Body of pancreas (tissue), 4 donors: ENCODE data around the gene NOXO1. TPM values are rescaled to one million over a fixed set of nuclear protein-coding genes. Genes with fewer than 3 reads are reported as not detected.

Experiments
- ATAC-seq: fragments of 150-250 bp; one replicate; pipeline ENCODE4 v1.9.1; 2016
- DNase-seq, 4 donors: peaks; one replicate each; pipeline ENCODE4 v3.0.0-alpha.2; 2019
- H3K27ac ChIP-seq, 4 donors: fragments of 200-600 bp; sonication (generic); 1 replicate in 3 of 4; 2 replicates in 1 of 4; pipeline versions ENCODE4 v1.5.1 to v1.6.1; 2016 to 2019; ENCODE audit warnings: mild to moderate bottlenecking in 1 of 4, mixed read lengths in 1 of 4, moderate library complexity in 1 of 4
- H3K27me3 ChIP-seq, 2 donors: fragments of 200-600 bp; sonication (generic); one replicate each; pipeline ENCODE4 v1.6.0; 2016; ENCODE audit warnings: mild to moderate bottlenecking in 1 of 2
- H3K36me3 ChIP-seq, 2 donors: fragments of 200-600 bp; sonication (generic); replicated peaks in 1 of 2; 2 replicates each; pipeline ENCODE4 v1.5.1; 2016; ENCODE audit warnings: low read depth in 2 of 2; ENCODE audit not compliant: insufficient read depth in 1 of 2
- H3K4me1 ChIP-seq: fragments of 200-600 bp; sonication (generic); one replicate; pipeline ENCODE4 v1.6.0; 2016
- H3K4me3 ChIP-seq, 2 donors: fragments of 200-600 bp; sonication (generic); 1 replicate in 1 of 2; 2 replicates in 1 of 2; pipeline ENCODE4 v1.5.1; 2016 to 2019
- H3K9me3 ChIP-seq, 3 donors: fragments of 200-600 bp; sonication (generic); 1 replicate in 2 of 3; 2 replicates in 1 of 3; pipeline ENCODE4 v1.5.1; 2016
- POLR2A ChIP-seq, 3 donors: fragments of 450-650 bp; IDR thresholded peaks; one replicate each; pipeline ENCODE4 v1.6.1; 2016; ENCODE audit warnings: antibody characterized with exemption in 3 of 3, mild to moderate bottlenecking in 2 of 3
- WGBS, 2 donors: methylation state at CpG; one replicate each; pipeline ENCODE4 v1.1.5; 2017; 5-methylcytosine and 5-hydroxymethylcytosine counted together
- intact Hi-C: fragments of 100-400 bp; cut with DNase I; formaldehyde crosslinking; loops from one replicate; pipeline ENCODE4 v1.15.1; 2023
- total RNA-seq, 2 donors: library from RNA; depleted of rRNA; stranded (reverse); fragments of >200 nt; gene quantifications; one replicate each; pipeline ENCODE4 v1.1.0, GENCODE V29; 2016
- TF ChIP-seq, protein P1 (sequence below), 7 experiments: fragments of 450-650 bp in 4 of 7; fragments of 200-600 bp in 3 of 7; sonication (generic) in 3 of 7; IDR thresholded peaks; one replicate each; pipeline ENCODE4 v1.5.1; 2016 to 2019; ENCODE audit warnings: antibody characterized with exemption in 7 of 7

NOXO1 gene
- total RNA-seq, 2 donors from 2014 or later: not detected

DNA sequence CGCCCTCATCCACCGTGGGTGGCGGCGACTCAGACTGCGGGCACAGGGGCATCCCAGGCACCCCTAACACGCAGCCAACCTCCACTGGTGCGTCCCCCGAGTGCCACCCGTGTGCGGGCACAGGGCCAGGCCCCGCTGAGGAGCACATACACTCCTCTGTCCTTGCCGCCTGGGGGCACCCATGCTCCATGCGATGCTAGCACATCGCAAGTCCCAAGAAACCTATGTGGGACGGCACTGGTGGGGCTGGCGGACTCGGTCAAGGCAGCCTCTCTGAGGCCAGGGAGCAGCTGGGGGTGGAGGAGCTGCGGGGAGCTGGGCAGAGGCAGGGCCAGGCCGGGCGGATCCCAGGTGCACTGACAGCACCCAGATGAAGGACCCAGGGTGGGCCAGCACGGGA lies 24.4 kb upstream of the NOXO1 start:
- intact Hi-C loops: no loop called here
- no peaks in the 10 kb centered on the region for H3K9me3 ChIP-seq
- ATAC-seq: no peak
- TF ChIP-seq POLR2A (IDR thresholded peaks at IDR 0.05): no peak
- TF ChIP-seq, protein P1, sequence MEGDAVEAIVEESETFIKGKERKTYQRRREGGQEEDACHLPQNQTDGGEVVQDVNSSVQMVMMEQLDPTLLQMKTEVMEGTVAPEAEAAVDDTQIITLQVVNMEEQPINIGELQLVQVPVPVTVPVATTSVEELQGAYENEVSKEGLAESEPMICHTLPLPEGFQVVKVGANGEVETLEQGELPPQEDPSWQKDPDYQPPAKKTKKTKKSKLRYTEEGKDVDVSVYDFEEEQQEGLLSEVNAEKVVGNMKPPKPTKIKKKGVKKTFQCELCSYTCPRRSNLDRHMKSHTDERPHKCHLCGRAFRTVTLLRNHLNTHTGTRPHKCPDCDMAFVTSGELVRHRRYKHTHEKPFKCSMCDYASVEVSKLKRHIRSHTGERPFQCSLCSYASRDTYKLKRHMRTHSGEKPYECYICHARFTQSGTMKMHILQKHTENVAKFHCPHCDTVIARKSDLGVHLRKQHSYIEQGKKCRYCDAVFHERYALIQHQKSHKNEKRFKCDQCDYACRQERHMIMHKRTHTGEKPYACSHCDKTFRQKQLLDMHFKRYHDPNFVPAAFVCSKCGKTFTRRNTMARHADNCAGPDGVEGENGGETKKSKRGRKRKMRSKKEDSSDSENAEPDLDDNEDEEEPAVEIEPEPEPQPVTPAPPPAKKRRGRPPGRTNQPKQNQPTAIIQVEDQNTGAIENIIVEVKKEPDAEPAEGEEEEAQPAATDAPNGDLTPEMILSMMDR (IDR thresholded peaks at IDR 0.05): peak in 5 of 7 experiments; percentile 7 to 44 (median 32)
- H3K36me3 ChIP-seq: peaks cover 13 to 14% of the 10 kb centered on the region in 2 donors
- peak overlapping the region in 3 of 4 donors; percentile 61 to 83 (median 72) for H3K27ac ChIP-seq
- peaks cover 64% of the 10 kb centered on the region for H3K4me1 ChIP-seq
- peak in 2 of 4 donors; percentile 55 to 67 for DNase-seq
- H3K27me3 ChIP-seq: no peaks in the 10 kb centered on the region
- no peak overlapping the region for H3K4me3 ChIP-seq
- 44 to 57% methylated on average over 3 to 20 of the region's 21 CpGs for WGBS, 2 donors

DNA sequence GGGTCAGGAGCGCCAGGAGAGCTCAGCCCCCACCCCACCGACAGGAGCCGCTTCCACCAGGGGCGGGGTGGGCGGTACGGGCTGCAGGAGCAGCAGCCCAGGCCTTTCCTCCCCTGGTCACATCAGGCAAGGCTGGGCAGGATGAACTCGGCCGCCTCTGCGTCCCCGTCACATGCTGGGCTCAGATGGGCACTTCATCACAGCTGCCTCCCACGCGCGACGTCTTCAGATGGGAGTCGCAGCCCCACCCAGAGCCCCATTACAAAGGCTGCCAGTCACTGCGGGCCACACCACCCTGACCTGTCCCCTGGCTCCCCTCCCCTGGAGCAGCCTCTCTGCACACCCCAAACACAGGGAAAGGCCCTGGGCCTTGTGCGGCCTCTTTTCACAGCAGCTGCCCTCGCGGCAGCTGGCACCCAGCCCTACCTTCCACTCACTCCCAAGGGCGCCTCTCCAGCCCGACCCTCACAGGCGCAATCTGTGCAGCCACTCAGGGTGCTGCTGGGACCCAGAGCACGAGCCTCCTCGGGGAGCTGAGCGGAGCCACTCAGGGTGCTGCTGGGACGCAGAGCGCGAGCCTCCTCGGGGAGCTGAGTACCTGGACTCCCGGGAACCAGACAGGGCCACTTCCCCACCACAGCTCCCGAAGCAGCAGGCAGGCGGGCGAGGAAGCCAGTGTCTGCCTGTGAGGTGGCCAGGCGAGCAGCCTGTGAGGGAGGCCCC lies 23.7 kb upstream of the NOXO1 start:
- peaks cover 58% of the 10 kb centered on the region for H3K4me1 ChIP-seq
- intact Hi-C loops: no loop called here
- peaks cover 17% of the 10 kb centered on the region in 2 donors for H3K36me3 ChIP-seq
- no peak overlapping the region for H3K4me3 ChIP-seq
- peak overlapping the region in 3 of 4 donors; percentile 61 to 83 (median 72) for H3K27ac ChIP-seq
- DNase-seq: peak in 2 of 4 donors; percentile 12 to 46
- 60 to 83% methylated on average over 1 to 21 of the region's 34 CpGs for WGBS, 2 donors
- H3K9me3 ChIP-seq: no peaks in the 10 kb centered on the region
- no peaks in the 10 kb centered on the region for H3K27me3 ChIP-seq
- TF ChIP-seq, protein P1 (IDR thresholded peaks at IDR 0.05): no peak
- TF ChIP-seq POLR2A (IDR thresholded peaks at IDR 0.05): no peak
- ATAC-seq: no peak

DNA sequence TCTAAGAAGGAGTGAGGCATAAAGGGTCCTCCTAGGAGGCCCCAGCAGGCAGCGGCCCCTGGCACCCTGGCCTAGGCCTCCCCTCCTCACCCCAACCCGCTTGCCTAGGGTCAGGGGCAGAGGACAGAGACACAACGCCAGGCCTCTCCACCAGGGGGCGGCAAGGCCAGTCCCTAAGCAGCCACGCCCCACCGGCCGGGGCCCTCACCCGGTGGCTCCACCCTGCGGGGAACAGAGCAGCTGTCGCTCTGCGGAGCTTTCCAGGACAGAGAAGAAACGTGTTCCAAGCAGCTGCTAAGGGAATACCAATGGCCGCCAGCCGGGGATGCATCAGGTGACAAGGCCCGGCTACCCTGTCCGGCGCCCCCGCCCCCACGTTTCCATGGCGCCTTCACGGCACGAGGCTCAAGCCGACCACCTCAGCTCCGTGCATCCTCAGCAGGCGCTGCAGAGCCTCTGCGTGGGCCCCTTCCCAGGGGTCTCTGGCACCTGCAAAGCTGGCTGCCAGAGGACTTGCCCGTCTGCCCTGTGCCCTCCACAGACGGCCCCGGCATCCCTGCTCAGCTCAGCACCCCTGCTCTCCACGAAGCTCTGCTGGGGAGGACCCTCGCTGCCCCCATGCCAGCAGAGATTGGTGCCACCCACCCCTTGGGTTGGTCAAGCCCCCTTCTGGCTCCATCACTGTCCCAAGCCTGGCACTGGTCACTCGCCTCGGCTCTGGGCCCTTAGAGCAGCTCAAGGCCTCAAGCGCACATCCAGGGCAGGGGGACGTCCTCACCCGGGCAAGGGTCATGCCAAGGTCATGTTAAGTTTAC lies 22.8 kb upstream of the NOXO1 start:
- intact Hi-C loops: no loop called here
- 18 to 46% methylated on average over 12 to 34 of the region's 36 CpGs for WGBS, 2 donors
- ATAC-seq (peak; percentile 89), DNase-seq (peak; percentile 96 to 98 (median 97))
- no peak for TF ChIP-seq POLR2A (IDR thresholded peaks at IDR 0.05)
- TF ChIP-seq, protein P1 (IDR thresholded peaks at IDR 0.05): peak; percentile 89 to 98 (median 95)
- H3K27ac ChIP-seq: peak overlapping the region; percentile 61 to 83 (median 75)
- H3K36me3 ChIP-seq: peaks cover 26% of the 10 kb centered on the region in 2 donors
- peaks cover 58% of the 10 kb centered on the region for H3K4me1 ChIP-seq
- H3K27me3 ChIP-seq: no peaks in the 10 kb centered on the region
- H3K4me3 ChIP-seq: no peak overlapping the region
- H3K9me3 ChIP-seq: no peaks in the 10 kb centered on the region

DNA sequence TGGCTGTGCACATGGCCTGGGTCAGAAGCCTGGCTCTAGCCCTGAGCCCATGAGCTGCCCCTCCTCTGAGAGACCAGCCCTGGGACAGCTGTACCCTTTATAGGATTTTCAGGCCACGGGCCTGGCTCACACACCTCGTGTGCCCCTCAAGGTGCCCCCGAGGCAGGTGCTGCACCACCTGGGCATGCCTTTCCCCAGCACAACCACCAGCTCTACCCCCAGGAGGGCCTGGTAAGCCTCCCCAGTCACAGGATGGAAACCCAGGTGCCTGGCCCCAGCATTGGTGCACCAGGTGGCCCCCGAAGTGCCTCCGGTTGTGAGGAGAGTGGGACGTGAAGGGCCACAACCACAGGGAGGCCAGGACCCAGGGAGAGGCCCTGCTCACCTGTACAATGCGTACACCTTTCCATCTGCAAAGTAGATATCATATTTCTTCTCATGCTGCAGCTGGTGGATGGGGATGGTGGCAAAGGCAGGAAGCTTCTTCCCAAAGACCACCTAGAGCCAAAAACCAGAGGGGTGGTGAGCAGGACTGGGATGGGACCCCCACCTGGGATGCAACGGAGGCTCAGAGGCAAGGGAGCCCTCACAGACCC lies 22.1 kb upstream of the NOXO1 start:
- Histone ChIP-seq H3K27ac (peak overlapping the region in 1 of 4 donors; percentile 72), H3K36me3 (peaks cover 27 to 33% of the 10 kb centered on the region in 2 donors), H3K4me1 (peaks cover 52% of the 10 kb centered on the region), H3K4me3 (no peak overlapping the region), H3K27me3 (no peaks in the 10 kb centered on the region), H3K9me3 (no peaks in the 10 kb centered on the region)
- WGBS, 2 donors: 51 to 66% methylated on average over 6 to 8 of the region's 8 CpGs
- ATAC-seq (no peak), DNase-seq (no peak)
- intact Hi-C loops: no loop called here
- TF ChIP-seq POLR2A (IDR thresholded peaks at IDR 0.05): no peak
- TF ChIP-seq, protein P1 (IDR thresholded peaks at IDR 0.05): no peak
